WI38 (cell line): ENCODE data around the gene RERE.

Experiments
- H3K4me3 ChIP-seq: 2 replicates; pipeline ENCODE4 v1.5.1; 2011; ENCODE audit warnings: low read depth, mild to moderate bottlenecking, control low read depth, low read length
- TF ChIP-seq, protein P1 (sequence below): IDR thresholded peaks from 2 replicates; pipeline ENCODE4 v1.5.1; 2012; ENCODE audit warnings: low read depth, mild to moderate bottlenecking, control low read depth, low read length

The RERE gene

DNA sequence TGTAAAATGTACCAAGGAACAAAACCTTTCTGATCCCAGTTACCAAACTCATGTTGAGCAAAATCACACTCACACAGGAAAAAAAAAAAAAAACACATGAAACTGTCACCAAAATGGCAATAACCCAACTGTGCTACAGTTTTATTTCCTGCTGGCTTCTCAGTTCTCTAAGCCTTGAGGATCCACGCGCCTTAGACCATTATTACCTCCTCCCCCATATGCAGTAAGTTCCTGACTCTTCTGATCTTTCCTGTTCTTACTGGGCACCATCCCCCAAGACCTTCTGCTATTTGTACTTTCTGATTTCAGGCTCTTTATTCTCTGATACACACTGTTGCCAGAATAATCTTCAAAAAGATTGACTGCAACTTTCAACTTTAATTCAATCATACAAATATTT lies 419.9 kb downstream of the RERE start:
- TF ChIP-seq, protein P1, sequence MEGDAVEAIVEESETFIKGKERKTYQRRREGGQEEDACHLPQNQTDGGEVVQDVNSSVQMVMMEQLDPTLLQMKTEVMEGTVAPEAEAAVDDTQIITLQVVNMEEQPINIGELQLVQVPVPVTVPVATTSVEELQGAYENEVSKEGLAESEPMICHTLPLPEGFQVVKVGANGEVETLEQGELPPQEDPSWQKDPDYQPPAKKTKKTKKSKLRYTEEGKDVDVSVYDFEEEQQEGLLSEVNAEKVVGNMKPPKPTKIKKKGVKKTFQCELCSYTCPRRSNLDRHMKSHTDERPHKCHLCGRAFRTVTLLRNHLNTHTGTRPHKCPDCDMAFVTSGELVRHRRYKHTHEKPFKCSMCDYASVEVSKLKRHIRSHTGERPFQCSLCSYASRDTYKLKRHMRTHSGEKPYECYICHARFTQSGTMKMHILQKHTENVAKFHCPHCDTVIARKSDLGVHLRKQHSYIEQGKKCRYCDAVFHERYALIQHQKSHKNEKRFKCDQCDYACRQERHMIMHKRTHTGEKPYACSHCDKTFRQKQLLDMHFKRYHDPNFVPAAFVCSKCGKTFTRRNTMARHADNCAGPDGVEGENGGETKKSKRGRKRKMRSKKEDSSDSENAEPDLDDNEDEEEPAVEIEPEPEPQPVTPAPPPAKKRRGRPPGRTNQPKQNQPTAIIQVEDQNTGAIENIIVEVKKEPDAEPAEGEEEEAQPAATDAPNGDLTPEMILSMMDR: no peak
- 0 out of 2 replicates have a peak overlapping the region, but pooled peaks have one; percentile 2 for H3K4me3 ChIP-seq

DNA sequence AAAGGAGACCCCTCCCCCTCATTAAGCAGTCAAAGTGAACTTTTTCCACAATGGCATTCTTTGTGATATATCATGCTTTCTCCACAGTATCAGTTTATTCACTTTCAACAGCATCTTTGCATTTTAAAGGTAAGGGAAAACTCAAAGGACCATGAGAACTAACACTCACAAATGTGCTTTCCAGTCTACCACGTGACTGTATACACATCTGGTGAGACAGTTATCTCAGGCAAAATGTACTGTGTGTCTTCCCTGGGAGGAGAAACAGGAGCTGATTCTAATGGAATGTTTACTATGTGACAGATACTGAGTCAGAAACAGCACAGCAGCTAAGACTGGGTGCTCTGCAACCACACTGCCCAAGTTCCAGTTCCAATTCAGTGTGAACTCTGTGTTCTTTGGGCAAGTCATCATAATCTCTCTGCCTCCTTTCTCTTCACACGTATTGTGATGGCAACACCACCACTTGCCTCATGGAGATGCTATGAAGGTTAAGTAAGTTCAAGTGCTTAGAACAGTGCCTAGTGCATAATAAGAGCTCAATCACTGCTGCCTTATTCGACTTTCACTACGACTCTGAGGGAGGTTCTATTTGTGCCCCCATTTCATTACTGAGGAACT lies 420.5 kb downstream of the RERE start:
- H3K4me3 ChIP-seq: 0 out of 2 replicates have a peak overlapping the region, but pooled peaks have one; percentile 2
- TF ChIP-seq, protein P1: no peak

DNA sequence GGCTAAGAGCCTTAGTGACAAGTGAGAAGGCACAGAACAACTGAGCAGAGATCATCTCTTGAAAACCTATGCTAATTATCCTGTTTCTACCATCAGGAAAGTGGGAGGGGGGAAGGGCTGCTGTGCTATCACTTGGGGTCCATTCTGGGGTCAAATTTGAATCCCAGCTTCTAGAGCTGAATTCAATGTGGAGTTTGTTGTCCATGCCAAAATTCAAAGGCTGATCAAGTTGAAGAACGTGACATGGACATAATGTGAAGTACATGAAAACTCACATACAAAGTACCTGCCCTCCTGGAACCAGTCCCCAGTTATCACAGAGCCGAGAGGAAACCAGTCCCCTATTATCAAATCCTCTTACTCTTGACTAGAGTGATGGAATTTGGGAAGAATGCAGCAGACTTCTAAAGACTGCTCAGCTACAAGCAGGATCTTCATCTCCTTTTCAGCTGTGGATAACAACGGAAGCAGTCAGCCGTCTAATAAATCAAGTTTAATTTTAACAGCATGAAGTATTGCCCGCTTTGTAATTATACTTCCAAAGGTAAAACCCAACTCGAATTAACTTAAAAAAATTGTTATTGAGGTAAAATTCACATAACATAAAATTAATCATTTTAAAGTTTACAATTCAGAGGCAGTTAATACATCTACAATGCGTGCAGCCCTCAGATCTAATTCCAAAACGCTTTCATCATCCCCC lies 421.2 kb downstream of the RERE start:
- H3K4me3 ChIP-seq: no peak overlapping the region
- TF ChIP-seq, protein P1: no peak

DNA sequence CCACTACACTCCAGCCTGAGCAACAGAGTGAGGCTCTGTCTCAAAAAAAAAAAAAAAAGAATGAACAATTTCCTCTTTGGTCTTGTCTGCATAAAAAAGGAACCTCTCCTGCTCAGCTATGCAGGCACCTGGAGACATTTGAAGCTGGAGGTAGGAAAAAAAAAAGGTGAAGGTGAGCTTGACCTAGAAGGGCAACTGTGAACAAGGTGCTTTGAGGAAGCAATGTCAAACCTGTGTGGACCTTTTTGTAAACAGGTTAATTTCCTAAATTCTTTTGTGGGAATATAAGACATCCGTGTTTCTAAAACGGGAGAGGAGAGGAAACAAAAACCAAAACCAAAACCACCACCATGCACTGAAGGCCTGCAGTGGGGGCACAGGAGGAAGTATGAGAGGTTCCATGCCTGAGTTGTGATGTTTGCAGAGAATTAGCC lies 422.0 kb downstream of the RERE start:
- no peak overlapping the region for H3K4me3 ChIP-seq
- TF ChIP-seq, protein P1: no peak

DNA sequence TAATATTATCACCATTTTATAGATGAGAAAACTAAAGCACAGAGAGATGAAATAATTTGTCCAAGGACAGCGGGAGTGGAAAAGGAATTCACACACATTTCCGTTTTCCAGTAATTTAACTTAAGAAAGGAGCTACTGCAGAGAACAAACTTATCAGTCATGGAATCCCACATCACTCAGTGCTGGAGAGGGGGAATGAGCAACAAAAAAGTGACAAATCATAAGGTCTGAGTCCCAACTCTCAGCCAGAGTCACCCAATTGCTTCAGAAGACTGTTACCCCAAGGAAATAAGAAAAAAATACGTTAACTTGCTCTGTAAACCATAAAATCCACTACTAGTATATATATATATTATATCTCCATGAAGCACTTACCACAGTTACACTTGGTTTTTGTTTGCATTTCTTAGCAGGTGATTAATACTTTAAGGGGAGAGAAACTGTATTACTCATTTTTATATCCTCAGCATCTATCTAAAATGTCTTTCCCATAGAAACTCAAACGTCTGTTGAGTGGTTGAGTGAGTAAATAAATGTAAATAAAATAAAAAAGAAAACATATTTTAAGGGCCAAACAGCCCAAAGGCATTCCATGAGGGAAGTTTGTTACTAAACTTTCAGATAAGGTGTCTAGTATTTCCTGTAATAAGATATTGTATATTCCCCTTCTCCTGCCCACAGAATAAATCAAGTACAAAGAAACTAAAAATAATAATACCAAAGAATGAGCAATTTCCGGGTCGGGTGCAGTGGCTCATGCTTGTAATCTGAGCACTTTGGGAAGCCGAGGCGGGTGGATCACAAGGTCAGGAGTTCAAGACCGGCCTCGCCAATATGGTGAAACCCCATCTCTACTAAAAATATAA lies 422.8 kb downstream of the RERE start:
- H3K4me3 ChIP-seq: 0 out of 2 replicates have a peak overlapping the region, but pooled peaks have one; percentile 12
- TF ChIP-seq, protein P1: no peak

DNA sequence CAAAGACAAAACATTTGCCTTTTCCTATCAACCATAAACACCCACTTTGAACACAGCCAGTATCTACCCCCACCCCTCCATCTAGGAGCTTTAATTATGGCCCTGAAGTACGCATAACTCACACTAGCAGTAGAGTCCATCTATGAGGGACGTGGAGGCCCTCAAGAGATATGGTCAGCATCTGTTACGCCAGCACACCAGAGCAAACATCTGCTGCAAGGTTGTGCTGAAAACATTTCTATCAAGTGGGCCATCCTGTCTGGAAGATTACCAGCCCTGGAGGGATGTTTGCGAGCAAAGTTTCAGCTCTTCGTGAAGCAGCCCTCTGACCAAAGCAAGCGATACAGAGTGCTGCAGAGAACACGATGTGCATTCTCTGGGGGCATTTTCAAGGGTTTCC lies 424.9 kb downstream of the RERE start:
- no peak overlapping the region for H3K4me3 ChIP-seq
- TF ChIP-seq, protein P1: no peak
